Liver (tissue), 9 donors: ENCODE measurements around the gene DPY19L3. TPM values are rescaled to one million over a fixed set of nuclear protein-coding genes. Genes with fewer than 3 reads are reported as not detected.

ENCODE experiments used
- DNase-seq: peaks from one replicate; pipeline ENCODE4 v3.0.0-alpha.2; 2017; ENCODE audit warnings: low spot score
- H3K27ac ChIP-seq, 2 donors: one replicate each; pipeline ENCODE4 v1.7.0; 2013; ENCODE audit warnings: inconsistent platforms in 2 of 2, low read length in 2 of 2, control low read depth in 1 of 2, low read depth in 1 of 2, mild to moderate bottlenecking in 1 of 2
- H3K27me3 ChIP-seq, 4 donors: one replicate each; pipeline versions ENCODE4 v1.6.1 to v1.7.0; 2013; ENCODE audit warnings: low read length in 3 of 4, inconsistent platforms in 1 of 4, mild to moderate bottlenecking in 1 of 4, moderate library complexity in 1 of 4; ENCODE audit not compliant: control insufficient read depth in 4 of 4, insufficient read depth in 4 of 4
- H3K36me3 ChIP-seq, 4 donors: one replicate each; pipeline versions ENCODE4 v1.6.1 to v1.7.0; 2013; ENCODE audit warnings: low read length in 3 of 4, mild to moderate bottlenecking in 3 of 4, low read depth in 1 of 4, moderate library complexity in 1 of 4; ENCODE audit not compliant: control insufficient read depth in 4 of 4, insufficient read depth in 3 of 4
- H3K4me1 ChIP-seq, 4 donors: one replicate each; pipeline versions ENCODE4 v1.6.1 to v1.7.0; 2013; ENCODE audit warnings: low read length in 3 of 4, mild to moderate bottlenecking in 3 of 4, moderate library complexity in 1 of 4; ENCODE audit not compliant: control insufficient read depth in 4 of 4, insufficient read depth in 4 of 4
- H3K4me3 ChIP-seq, 3 donors: one replicate each; pipeline versions ENCODE4 v1.6.1 to v1.7.0; 2013; ENCODE audit warnings: low read length in 3 of 3, control low read depth in 1 of 3, low read depth in 1 of 3, mild to moderate bottlenecking in 1 of 3
- H3K9ac ChIP-seq, 2 donors: one replicate each; pipeline ENCODE4 v1.7.0; 2013; ENCODE audit warnings: low read length in 2 of 2, mild to moderate bottlenecking in 2 of 2, moderate library complexity in 2 of 2, control low read depth in 1 of 2, low read depth in 1 of 2
- H3K9me3 ChIP-seq, 4 donors: one replicate each; pipeline versions ENCODE4 v1.6.1 to v1.7.0; 2013; ENCODE audit warnings: low read length in 3 of 4; ENCODE audit not compliant: control insufficient read depth in 4 of 4
- ATF3 ChIP-seq: IDR thresholded peaks from 2 replicates; pipeline ENCODE4 v1.6.1; 2016; ENCODE audit warnings: antibody characterized with exemption
- CTCF ChIP-seq: fragments of 150-350 bp; IDR thresholded peaks from 2 replicates; pipeline ENCODE4 v1.5.1; 2017; ENCODE audit warnings: improper control_type of control experiment, low read depth, low read length; ENCODE audit not compliant: missing input control
- EGR1 ChIP-seq, 2 donors: IDR thresholded peaks; 2 replicates each; pipeline ENCODE4 v1.6.1; 2016 to 2018; ENCODE audit warnings: antibody characterized with exemption in 2 of 2, low read depth in 2 of 2
- FOXA1 ChIP-seq: IDR thresholded peaks from 2 replicates; pipeline ENCODE4 v1.6.1; 2016; ENCODE audit warnings: antibody characterized with exemption
- FOXA2 ChIP-seq: IDR thresholded peaks from 2 replicates; pipeline ENCODE4 v1.6.1; 2016; ENCODE audit warnings: antibody characterized with exemption
- JUND ChIP-seq, 2 donors: IDR thresholded peaks; 2 replicates each; pipeline ENCODE4 v1.6.1; 2016; ENCODE audit warnings: antibody characterized with exemption in 2 of 2
- NR2F2 ChIP-seq: IDR thresholded peaks from 2 replicates; pipeline ENCODE4 v1.6.1; 2016; ENCODE audit warnings: antibody characterized with exemption
- RAD21 ChIP-seq, 2 donors: IDR thresholded peaks; 2 replicates each; pipeline ENCODE4 v1.6.1; 2016; ENCODE audit warnings: antibody characterized with exemption in 2 of 2, mild to moderate bottlenecking in 2 of 2
- RXRA ChIP-seq, 2 donors: IDR thresholded peaks; 2 replicates each; pipeline ENCODE4 v1.6.1; 2017 to 2018; ENCODE audit warnings: antibody characterized with exemption in 2 of 2, mild to moderate bottlenecking in 1 of 2
- SP1 ChIP-seq: IDR thresholded peaks from 2 replicates; pipeline ENCODE4 v1.6.1; 2018; ENCODE audit warnings: antibody characterized with exemption, mild to moderate bottlenecking
- TAF1 ChIP-seq: conservative IDR thresholded peaks from 2 replicates; pipeline ENCODE4 v1.6.1; 2016; ENCODE audit warnings: antibody characterized with exemption, mild to moderate bottlenecking
- YY1 ChIP-seq: IDR thresholded peaks from 2 replicates; pipeline ENCODE4 v1.6.1; 2016; ENCODE audit warnings: antibody characterized with exemption, mild to moderate bottlenecking
- ZBTB33 ChIP-seq: IDR thresholded peaks from 2 replicates; pipeline ENCODE4 v1.6.1; 2016; ENCODE audit warnings: antibody characterized with exemption
- WGBS: extraction: QIAGEN DNeasy Blood & Tissue Kit; methylation state at CpG from one replicate; pipeline ENCODE4 v1.1.7; 2013; 5-methylcytosine and 5-hydroxymethylcytosine counted together
- polyA plus RNA-seq, 2 donors: library from polyadenylated mRNA; stranded (reverse) in 1 of 2; unstranded in 1 of 2; fragments of 200-250 nt in 1 of 2; fragments of >200 nt in 1 of 2; fragmentation: Nextera tagmentation in 1 of 2; extraction: Ambion mirVana in 1 of 2; gene quantifications; one replicate each; pipeline versions ENCODE4 v1.2.1 to v1.2.3, GENCODE V29; 2013 to 2015
- total RNA-seq, 2 donors: library from RNA; depleted of rRNA; stranded (reverse); fragments of >200 nt; gene quantifications; one replicate each; pipeline ENCODE4 v1.2.3, GENCODE V29; 2014
- donor health status: healthy.
- donor health status: healthy.
- donor health status: healthy.
- donor health status: healthy.
- donor health status: healthy.

Gene DPY19L3
- total and polyA plus RNA-seq, 4 donors, result 2.7 to 13.0 (median 7.4) TPM

GRCh38 chr19:32363632-32364031 is 41.9 kb upstream of the DPY19L3 start:
- Histone ChIP-seq H3K27ac (peak overlapping the region; percentile 77 to 88), H3K36me3 (peaks cover 2 to 25% (median 5%) of the 10 kb centered on the region in 4 donors), H3K27me3 (no peaks in the 10 kb centered on the region), H3K4me1 (peaks cover 3 to 21% (median 13%) of the 10 kb centered on the region in 4 donors), H3K9ac (peak overlapping the region in 1 of 2 donors; percentile 54), H3K4me3 (no peak overlapping the region), H3K9me3 (no peaks in the 10 kb centered on the region)
- no peak for TF ChIP-seq CTCF
- no peak for TF ChIP-seq SP1
- TF ChIP-seq FOXA2, result no peak
- no peak for TF ChIP-seq EGR1 (IDR thresholded peaks at IDR 0.05; ENCODE audit: low read depth in 2 of 2)
- no peak for TF ChIP-seq JUND (IDR thresholded peaks at IDR 0.05)
- no peak for TF ChIP-seq ATF3
- no peak for TF ChIP-seq YY1
- TF ChIP-seq TAF1, result no peak
- no peak for TF ChIP-seq RAD21 (IDR thresholded peaks at IDR 0.05)
- no peak for DNase-seq
- WGBS, result over 99% methylated on average over 3 of the region's 3 CpGs

- H3K9ac ChIP-seq, result no peak overlapping the region
- 95% methylated on average over 1 of the region's 1 CpG for WGBS
- peaks cover 2 to 25% (median 4%) of the 10 kb centered on the region in 4 donors for H3K36me3 ChIP-seq
Observed at GRCh38 chr19:32364040-32364439, 41.5 kb upstream of the DPY19L3 start.

More at GRCh38 chr19:32364040-32364439, 41.5 kb upstream of the DPY19L3 start:
- Histone ChIP-seq H3K9me3 (no peaks in the 10 kb centered on the region), H3K27ac (peak overlapping the region; percentile 77 to 88), H3K27me3 (no peaks in the 10 kb centered on the region), H3K4me1 (peaks cover 3 to 21% (median 13%) of the 10 kb centered on the region in 4 donors), H3K4me3 (no peak overlapping the region)
- TF ChIP-seq FOXA1, result no peak
- TF ChIP-seq RXRA (IDR thresholded peaks at IDR 0.05), result no peak
- TF ChIP-seq YY1, result no peak
- no peak for TF ChIP-seq ZBTB33
- no peak for TF ChIP-seq EGR1 (IDR thresholded peaks at IDR 0.05; ENCODE audit: low read depth in 2 of 2)
- TF ChIP-seq TAF1, result no peak
- no peak for TF ChIP-seq NR2F2
- no peak for TF ChIP-seq RAD21 (IDR thresholded peaks at IDR 0.05)
- TF ChIP-seq SP1, result no peak
- TF ChIP-seq ATF3, result no peak
- no peak for TF ChIP-seq JUND (IDR thresholded peaks at IDR 0.05)
- no peak for DNase-seq
